Spleen (tissue), 11 donors: ENCODE data around the gene CGREF1. TPM values are rescaled to one million over a fixed set of nuclear protein-coding genes. Genes with fewer than 3 reads are reported as not detected.
A peak's percentile ranks its signal among the peaks of the same experiment; 100 is the strongest.

ENCODE experiments used
- DNase-seq: peaks from one replicate; pipeline ENCODE4 v3.0.0-alpha.2; 2020
- H3K27ac ChIP-seq, 8 donors: fragments of 200-600 bp; sonication (generic) in 7 of 8; 1 replicate in 4 of 8; 2 replicates in 4 of 8; pipeline versions ENCODE4 v1.5.0 to v1.8.0; 2016 to 2021; ENCODE audit warnings: inconsistent platforms in 4 of 8, mild to moderate bottlenecking in 4 of 8, moderate library complexity in 1 of 8
- H3K27me3 ChIP-seq, 7 donors: fragments of 200-600 bp; sonication (generic) in 6 of 7; replicated peaks in 1 of 7; 1 replicate in 4 of 7; 2 replicates in 3 of 7; pipeline versions ENCODE4 v1.5.0 to v1.8.0; 2016 to 2021; ENCODE audit warnings: inconsistent platforms in 3 of 7, mild to moderate bottlenecking in 1 of 7
- H3K36me3 ChIP-seq, 6 donors: fragments of 200-600 bp; sonication (generic) in 5 of 6; 1 replicate in 4 of 6; 2 replicates in 2 of 6; pipeline versions ENCODE4 v1.5.0 to v1.8.0; 2016 to 2021; ENCODE audit warnings: inconsistent platforms in 2 of 6
- H3K4me1 ChIP-seq, 6 donors: fragments of 200-600 bp; sonication (generic) in 5 of 6; 1 replicate in 3 of 6; 2 replicates in 3 of 6; pipeline versions ENCODE4 v1.5.0 to v1.8.0; 2016 to 2021; ENCODE audit warnings: inconsistent platforms in 3 of 6
- H3K4me3 ChIP-seq, 8 donors: fragments of 200-600 bp; sonication (generic) in 7 of 8; 1 replicate in 4 of 8; 2 replicates in 4 of 8; pipeline versions ENCODE4 v1.5.0 to v1.8.0; 2016 to 2021; ENCODE audit warnings: inconsistent platforms in 4 of 8, mild to moderate bottlenecking in 4 of 8, moderate library complexity in 2 of 8
- H3K9me3 ChIP-seq, 8 donors: fragments of 200-600 bp; sonication (generic) in 7 of 8; 1 replicate in 4 of 8; 2 replicates in 4 of 8; pipeline versions ENCODE4 v1.5.0 to v1.8.0; 2016 to 2021; ENCODE audit warnings: inconsistent platforms in 4 of 8
- CTCF ChIP-seq, 11 experiments: fragments of 200-600 bp in 7 of 11; fragments of 450-650 bp in 4 of 11; sonication (generic) in 4 of 11; IDR thresholded peaks in 8 of 11; conservative IDR thresholded peaks in 3 of 11; 1 replicate in 7 of 11; 2 replicates in 4 of 11; pipeline versions ENCODE4 v1.4.0 to v1.8.0; 2016 to 2021; ENCODE audit warnings: antibody characterized with exemption in 11 of 11, inconsistent platforms in 4 of 11, mild to moderate bottlenecking in 1 of 11
- POLR2A ChIP-seq, 3 donors: fragments of 450-650 bp; IDR thresholded peaks; one replicate each; pipeline ENCODE4 v1.5.1; 2017; ENCODE audit warnings: antibody characterized with exemption in 3 of 3, mild to moderate bottlenecking in 1 of 3
- POLR2AphosphoS5 ChIP-seq, 3 donors: sonication (generic); formaldehyde crosslinking; IDR thresholded peaks; one replicate each; pipeline ENCODE4 v1.5.1; 2017; ENCODE audit warnings: antibody characterized with exemption in 3 of 3
- WGBS, 5 donors: extraction: QIAGEN DNeasy Blood & Tissue Kit in 3 of 5; methylation state at CpG; one replicate each; pipeline versions ENCODE4 v1.1.5 to v1.1.7; 2013 to 2018; 5-methylcytosine and 5-hydroxymethylcytosine counted together
- intact Hi-C: fragments of 100-400 bp; cut with DNase I; formaldehyde crosslinking; loops from one replicate; pipeline ENCODE4 v1.15.0; 2023; ENCODE audit warnings: low total_unique reads
- polyA plus RNA-seq, 3 donors: library from polyadenylated mRNA; stranded (reverse); fragments of 200-250 nt; gene quantifications; one replicate each; pipeline ENCODE4 v1.2.1, GENCODE V29; 2013
- total RNA-seq, 7 donors: library from RNA; depleted of rRNA in 3 of 7; stranded (reverse); fragments of >200 nt in 3 of 7; fragmentation: NEBNext Ultra II Directional in 4 of 7; extraction: Animal tissue kit (Norgen Biotek cat#: 25700) in 4 of 7; gene quantifications; one replicate each; pipeline versions ENCODE4 v1.1.0 to v1.2.1, GENCODE V29; 2016 to 2021
- donor health status: healthy with polysubstance abuse.
- donor health status: DM: no; HTN: no; CAD: no; lungs with moderate emphysema.
- donor health status: DM: no; HTN: no; CAD: no.
- donor health status: Bipolar disorder and iron deficiency.
- donor health status: healthy.
- donor health status: DM: no; HTN: no; CAD: no.
- donor health status: DM: yes; HTN: yes; CAD: no.

Gene CGREF1
- total and polyA plus RNA-seq, 10 donors, result 0.17 to 0.82 (median 0.46) TPM; not detected in 3

- H3K9me3 ChIP-seq, result no peaks in the 10 kb centered on the region
- WGBS, 5 donors, result 90 to 100% (median 93%) methylated on average over 3 to 7 of the region's 7 CpGs
- peaks cover 9 to 33% (median 22%) of the 10 kb centered on the region in 6 donors for H3K4me1 ChIP-seq
- H3K27ac ChIP-seq, result no peak overlapping the region
- peaks cover 0 to 16% (median 8%) of the 10 kb centered on the region in 6 donors for H3K36me3 ChIP-seq
- DNase-seq, result no peak
- intact Hi-C loops, result no loop called here
- no peak overlapping the region for H3K4me3 ChIP-seq
- H3K27me3 ChIP-seq, result no peaks in the 10 kb centered on the region
- no peak for TF ChIP-seq POLR2AphosphoS5 (IDR thresholded peaks at IDR 0.05)
- no peak for TF ChIP-seq CTCF (IDR thresholded peaks at IDR 0.05 in 8 of 11, conservative IDR thresholded peaks at IDR 0.05 in 3 of 11)
- no peak for TF ChIP-seq POLR2A (IDR thresholded peaks at IDR 0.05)
These were observed 17.8 kb upstream of the CGREF1 start for GRCh38 chr2:27136751-27137150.

- intact Hi-C loops, result no loop called here
- 63 to 75% (median 70%) methylated on average over 10 to 12 of the region's 12 CpGs for WGBS, 5 donors
- H3K4me3 ChIP-seq, result no peak overlapping the region
These were observed 16.6 kb upstream of the CGREF1 start for GRCh38 chr2:27135478-27135955.

GRCh38 chr2:27134781-27135477 is 16.0 kb upstream of the CGREF1 start:
- Histone ChIP-seq H3K27me3 (no peaks in the 10 kb centered on the region), H3K4me1 (peaks cover 9 to 35% (median 23%) of the 10 kb centered on the region in 6 donors), H3K27ac (peak overlapping the region in 7 of 8 donors; percentile 88 to 96 (median 90)), H3K4me3 (peak overlapping the region in 7 of 8 donors; percentile 84 to 98 (median 92)), H3K9me3 (no peaks in the 10 kb centered on the region), H3K36me3 (peaks cover 0 to 34% (median 26%) of the 10 kb centered on the region in 6 donors)
- DNase-seq, result no peak
- 54 to 55% (median 55%) methylated on average over 32 to 33 of the region's 33 CpGs for WGBS, 5 donors
- intact Hi-C loops, result no loop called here
- TF ChIP-seq POLR2A (IDR thresholded peaks at IDR 0.05), result no peak
- peak in 1 of 11 experiments; percentile 1 for TF ChIP-seq CTCF (IDR thresholded peaks at IDR 0.05 in 8 of 11, conservative IDR thresholded peaks at IDR 0.05 in 3 of 11)
- TF ChIP-seq POLR2AphosphoS5 (IDR thresholded peaks at IDR 0.05), result no peak

More at GRCh38 chr2:27135478-27135955, 16.6 kb upstream of the CGREF1 start:
- H3K36me3 ChIP-seq, result peaks cover 0 to 28% (median 20%) of the 10 kb centered on the region in 6 donors
- H3K4me1 ChIP-seq, result peaks cover 9 to 35% (median 23%) of the 10 kb centered on the region in 6 donors
- no peaks in the 10 kb centered on the region for H3K27me3 ChIP-seq
- no peaks in the 10 kb centered on the region for H3K9me3 ChIP-seq
- DNase-seq, result no peak
- H3K27ac ChIP-seq, result peak overlapping the region in 2 of 8 donors; percentile 90 to 96
- TF ChIP-seq POLR2A (IDR thresholded peaks at IDR 0.05), result no peak
- no peak for TF ChIP-seq POLR2AphosphoS5 (IDR thresholded peaks at IDR 0.05)
- no peak for TF ChIP-seq CTCF (IDR thresholded peaks at IDR 0.05 in 8 of 11, conservative IDR thresholded peaks at IDR 0.05 in 3 of 11)
